Stimulated activated CD4-positive, alpha-beta T cell treated with anti-CD3 and anti-CD28 coated beads, TNF-alpha, amount 100 ng/mL, for 1 hour (primary cell): ENCODE results near the gene DNM3.
"Not testable (repeated sequence)": the region's sequence is repeated elsewhere in the genome, so short reads cannot be mapped to it uniquely, and the experiment has no call there.

Experiments
- DNase-seq, 3 donors: peaks; one replicate each; pipeline ENCODE4 v3.0.0-alpha.2; 2020; ENCODE audit warnings: low read depth in 3 of 3, low spot score in 1 of 3

DNM3 gene

DNA sequence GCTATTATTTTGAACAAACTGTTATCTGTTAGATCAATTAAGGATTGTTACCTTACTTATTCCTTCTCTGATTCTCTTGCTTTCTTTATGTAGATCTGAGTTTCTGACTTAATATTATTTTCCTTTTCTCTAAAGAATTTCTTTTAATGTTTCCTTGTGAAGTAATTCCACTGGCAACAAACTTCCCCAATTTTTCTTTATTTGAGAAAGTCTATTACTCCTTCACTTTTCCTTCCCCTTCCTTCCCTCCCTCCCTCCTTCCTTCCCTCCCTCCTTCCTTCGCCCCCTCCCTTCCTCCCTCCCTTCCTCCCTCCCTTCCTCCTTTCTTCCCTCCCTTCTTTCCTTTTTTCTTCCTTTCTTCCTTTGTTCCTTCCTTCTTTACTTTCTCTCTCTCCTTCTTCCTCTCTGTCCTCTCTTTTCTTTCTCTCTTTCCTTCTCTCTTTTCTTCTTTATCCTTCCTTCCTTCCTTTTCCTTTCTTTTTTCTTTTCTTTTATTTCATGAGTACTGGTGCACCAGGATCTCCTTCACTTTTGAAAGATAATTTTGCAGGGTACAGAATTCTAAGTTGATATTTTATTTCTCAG is 177.5 kb downstream of the DNM3 start:
- no peak for DNase-seq

DNA sequence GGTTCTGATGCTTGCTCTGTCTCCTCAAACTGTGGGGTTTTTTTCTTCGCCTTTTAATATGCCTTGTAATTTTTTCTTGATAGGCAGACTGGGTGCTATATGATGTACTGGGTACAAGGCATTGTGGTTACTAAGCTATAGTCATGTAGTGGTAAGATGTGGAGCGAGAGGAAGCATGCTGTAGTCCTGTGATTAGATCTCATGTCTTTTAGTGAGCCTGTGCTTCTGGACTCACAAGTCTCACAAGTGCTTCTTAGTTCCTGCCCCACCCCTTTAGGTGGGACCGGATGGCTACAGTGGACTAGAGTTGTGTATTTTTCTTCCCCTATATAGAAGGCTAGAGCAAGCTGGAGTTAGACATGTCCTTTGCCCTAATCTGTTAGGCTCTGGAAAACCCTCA is 178.7 kb downstream of the DNM3 start:
- DNase-seq: no peak

DNA sequence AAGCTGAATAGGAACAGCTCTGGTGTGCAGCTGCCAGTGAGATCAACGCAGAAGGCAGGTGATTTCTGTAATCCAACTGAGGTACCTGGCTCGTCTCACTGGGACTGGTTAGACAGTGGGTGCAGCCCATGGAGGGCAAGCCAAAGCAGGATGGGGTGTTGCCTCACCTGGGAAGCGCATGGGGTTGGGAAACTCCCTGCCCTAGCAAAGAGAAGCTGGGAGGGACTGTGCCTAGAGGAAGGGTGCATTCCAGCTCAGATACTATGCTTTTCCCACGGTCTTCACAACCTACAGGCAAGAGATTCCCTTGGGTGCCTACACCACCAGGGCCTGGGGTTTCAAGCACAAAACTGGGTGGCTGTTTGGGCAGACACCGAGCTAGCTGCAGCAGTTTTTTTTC is 183.2 kb downstream of the DNM3 start:
- no peak for DNase-seq

DNA sequence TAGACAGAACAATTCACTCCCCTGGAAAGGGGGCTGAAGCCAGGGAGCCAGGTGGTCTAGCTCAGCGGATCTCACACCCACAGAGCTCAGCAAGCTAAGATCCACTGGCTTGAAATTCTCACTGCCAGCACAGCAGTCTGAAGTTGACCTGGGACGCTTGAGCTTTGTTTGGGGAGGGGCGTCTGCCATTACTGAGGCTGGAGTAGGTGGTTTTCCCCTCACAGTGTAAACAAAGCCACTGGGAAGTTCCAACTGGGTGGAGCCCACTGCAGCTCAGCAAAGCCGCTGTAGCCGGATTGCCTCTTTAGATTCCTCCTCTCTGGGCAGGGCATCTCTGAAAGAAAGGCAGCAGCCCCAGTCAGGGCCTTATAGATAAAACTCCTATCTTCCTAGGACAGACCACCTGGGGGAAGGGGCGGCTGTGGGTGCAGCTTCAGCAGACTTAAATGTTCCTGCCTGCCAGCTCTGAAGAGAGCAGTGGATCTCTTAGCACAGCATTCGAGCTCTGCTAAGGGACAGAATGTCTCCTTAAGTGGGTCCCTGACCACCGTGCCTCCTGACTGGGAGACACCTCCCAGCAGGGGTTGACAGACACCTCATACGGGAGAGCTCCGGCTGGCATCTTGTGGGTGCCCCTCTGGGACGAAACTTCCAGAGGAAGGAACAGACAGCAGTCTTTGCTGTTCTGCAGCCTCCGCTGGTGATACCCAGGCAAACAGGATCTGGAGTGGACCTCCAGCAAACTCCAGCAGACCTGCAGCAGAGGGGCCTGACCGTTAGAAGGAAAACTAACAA is 183.8 kb downstream of the DNM3 start:
- DNase-seq: not testable (repeated sequence)

- DNase-seq: no peak
Measured at GRCh38 chr1:172040466-172040865, 199.2 kb downstream of the DNM3 start.

DNA sequence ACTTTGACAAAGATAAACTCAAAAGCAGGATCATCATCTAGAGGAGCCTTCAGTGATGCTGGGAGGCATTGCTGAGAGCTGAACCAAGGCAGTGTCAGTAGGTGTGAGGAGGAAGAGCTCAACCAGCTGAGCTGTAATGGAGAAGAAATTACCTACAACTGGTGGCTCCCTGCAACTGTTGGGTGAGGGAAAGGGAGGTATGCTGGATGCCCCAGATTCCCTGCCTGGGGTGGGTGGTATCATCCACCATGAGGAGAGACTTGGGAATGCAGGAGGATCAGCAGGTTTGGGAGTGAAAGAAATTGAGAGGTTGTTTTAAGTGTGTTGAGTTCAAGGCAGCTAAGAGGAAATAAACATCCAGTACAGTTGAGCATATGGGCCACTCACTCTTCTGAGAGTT is 199.8 kb downstream of the DNM3 start:
- DNase-seq: no peak

DNA sequence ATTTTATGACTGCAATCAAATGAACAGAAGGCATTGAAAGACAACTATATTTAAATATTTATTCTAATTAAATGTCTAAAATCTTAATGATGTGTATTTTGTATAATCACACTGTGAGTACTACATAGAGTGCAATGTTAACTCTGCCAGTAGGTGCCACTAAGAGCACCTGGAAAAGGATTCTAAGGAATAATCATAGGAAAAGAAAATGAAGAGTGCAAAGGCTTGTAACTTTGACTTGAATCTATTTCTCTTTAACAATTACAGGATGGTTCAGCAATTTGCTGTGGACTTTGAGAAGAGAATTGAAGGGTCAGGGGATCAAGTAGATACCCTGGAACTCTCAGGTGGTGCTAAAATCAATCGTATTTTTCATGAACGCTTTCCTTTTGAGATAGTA is 200.4 kb downstream of the DNM3 start:
- DNase-seq: no peak

- no peak for DNase-seq
Measured at GRCh38 chr1:172043900-172044299, 202.6 kb downstream of the DNM3 start.

DNA sequence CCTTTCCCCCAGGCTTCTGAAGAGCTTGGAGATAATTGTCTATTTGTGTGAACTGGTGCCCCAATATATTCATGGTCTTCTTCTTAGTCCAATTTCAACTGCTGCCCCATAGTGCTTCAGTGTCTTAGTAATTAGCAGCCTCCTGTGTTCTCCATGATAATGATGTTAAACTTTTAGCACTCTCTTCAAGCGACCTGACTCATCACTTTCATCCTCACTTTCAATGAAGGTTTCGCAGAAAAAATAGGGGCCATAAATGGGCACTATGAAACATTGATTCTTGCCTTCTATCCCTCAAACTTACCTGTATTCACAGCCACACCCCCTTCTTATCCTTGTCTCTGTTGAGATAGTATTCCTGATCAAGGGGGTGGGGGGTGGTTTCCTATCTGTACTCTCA is 210.6 kb downstream of the DNM3 start:
- no peak for DNase-seq

- DNase-seq: no peak
Measured at GRCh38 chr1:172054172-172054571, 212.9 kb downstream of the DNM3 start.

DNA sequence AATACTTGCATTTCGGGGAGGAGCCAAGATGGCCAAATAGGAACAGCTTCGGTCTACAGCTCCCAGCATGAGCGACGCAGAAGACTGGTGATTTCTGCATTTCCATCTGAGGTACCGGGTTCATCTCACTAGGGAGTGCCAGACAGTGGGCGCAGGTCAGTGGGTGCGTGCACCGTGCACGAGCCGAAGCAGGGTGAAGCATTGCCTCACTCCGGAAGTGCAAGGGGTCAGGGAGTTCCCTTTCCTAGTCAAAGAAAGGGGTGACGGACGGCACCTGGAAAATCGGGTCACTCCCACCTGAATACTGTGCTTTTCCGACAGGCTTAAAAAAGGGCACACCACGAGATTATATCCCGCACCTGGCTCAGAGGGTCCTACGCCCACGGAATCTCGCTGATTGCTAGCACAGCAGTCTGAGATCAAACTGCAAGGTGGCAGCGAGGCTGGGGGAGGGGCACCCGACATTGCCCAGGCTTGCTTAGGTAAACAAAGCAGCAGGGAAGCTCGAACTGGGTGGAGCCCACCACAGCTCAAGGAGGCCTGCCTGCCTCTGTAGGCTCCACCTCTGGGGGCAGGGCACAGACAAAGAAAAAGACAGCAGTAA is 214.6 kb downstream of the DNM3 start:
- DNase-seq: not testable (repeated sequence)

GRCh38 chr1:172068334-172068733 is 227.0 kb downstream of the DNM3 start:
- DNase-seq: no peak

GRCh38 chr1:172069051-172069450 is 227.8 kb downstream of the DNM3 start:
- no peak for DNase-seq

GRCh38 chr1:172069534-172069933 is 228.2 kb downstream of the DNM3 start:
- no peak for DNase-seq

DNA sequence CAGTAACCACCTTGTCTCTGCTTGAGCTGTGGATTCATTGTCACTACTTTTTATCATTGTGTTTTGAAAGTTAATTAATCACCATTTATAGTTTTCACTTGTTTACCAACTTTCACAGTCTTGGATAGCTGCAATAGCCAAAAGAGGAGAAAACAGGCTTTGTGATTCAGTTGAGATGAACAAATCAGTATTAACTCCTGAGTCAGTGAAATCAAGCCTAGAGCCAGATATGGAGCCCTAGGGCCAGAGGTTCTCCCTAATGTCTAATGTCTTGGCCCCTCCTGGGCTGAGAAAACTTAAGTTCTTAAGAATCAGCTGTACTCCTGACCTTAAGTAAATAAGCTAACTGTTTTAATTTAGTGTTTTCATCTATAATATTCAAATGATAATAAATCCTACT is 228.8 kb downstream of the DNM3 start:
- DNase-seq: no peak

DNA sequence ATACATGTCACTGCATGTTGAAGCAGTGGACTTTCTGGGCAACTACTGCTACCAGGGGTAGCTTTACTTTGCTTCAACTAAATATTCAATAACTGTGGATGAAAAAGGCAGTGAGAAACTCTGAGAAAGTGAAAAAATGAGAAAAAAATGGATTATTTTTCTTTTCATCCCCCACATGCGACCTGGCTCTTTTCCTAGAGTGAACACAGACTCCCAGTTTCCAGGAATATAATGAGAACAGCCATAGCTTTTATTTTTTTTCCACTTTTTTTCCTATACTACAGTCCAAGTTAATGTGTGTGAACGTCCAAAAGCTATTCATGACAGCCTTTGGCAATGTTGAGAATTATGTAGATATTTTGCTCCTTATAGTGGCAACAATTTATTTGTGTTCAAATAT is 230.4 kb downstream of the DNM3 start:
- DNase-seq: no peak

- not testable (repeated sequence) for DNase-seq
Measured at GRCh38 chr1:172079859-172080258, 238.6 kb downstream of the DNM3 start.

- DNase-seq: no peak
Measured at GRCh38 chr1:172083191-172083590, 241.9 kb downstream of the DNM3 start.

- no peak for DNase-seq
Measured at GRCh38 chr1:172084876-172085275, 243.6 kb downstream of the DNM3 start.

DNA sequence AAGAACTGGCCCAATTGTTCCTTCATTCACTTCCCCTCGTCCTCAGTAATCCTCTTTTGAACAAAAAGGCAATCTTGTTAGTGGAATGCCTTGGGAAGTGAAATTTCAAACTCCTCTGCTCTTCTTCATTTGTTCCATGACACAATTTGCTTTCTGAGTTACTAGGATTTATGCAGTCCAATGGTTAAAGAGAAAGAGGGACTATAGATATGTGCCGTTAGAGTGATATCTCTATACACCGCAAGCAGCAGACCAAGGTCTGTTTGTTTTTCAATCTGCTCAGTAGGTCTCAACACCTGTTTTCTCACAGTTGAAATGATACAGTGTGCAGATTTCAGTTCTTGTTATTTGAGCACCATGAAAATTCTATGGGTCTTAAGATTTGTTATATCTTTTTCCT is 244.0 kb downstream of the DNM3 start:
- no peak for DNase-seq

DNA sequence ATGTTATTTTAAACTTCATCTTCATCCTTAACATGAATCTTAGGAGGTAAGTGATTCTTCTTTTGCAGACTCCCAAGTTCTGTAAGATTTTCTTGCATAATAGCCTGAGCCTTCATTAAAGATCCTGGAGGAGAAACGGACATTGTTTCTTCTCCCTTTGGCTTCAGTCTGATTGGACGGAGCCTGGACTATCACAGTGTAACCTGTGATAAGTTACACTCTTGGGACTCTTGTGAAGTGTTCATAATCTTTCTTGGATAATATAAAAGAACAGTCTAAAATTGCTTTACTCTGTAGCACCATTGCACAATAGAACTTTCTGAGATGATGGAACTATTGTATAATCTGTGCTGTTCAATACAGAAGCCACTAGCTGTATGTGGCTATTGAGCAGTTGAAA is 244.8 kb downstream of the DNM3 start:
- DNase-seq: no peak

DNA sequence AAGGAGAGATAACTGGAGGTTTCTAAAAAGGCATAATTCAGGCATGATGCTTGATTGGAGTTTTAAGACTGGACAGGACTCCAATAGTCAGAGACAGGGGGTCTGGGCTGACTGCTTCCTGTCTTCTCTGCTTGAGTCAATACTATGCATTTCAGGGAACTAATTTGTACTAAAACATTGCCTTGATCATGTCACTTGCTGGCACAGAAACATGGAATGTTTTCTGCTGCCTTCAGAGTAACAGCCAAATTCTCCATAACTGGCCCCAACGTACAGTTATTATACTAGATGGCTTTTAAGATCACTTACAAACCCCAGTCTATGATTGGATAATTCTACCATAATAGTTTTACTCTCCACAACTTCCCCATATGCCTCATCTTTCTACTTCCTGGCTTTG is 247.0 kb downstream of the DNM3 start:
- no peak for DNase-seq
